HG02759 (cell line): Measurements from ENCODE around the gene C4orf51.

ENCODE experiments used
- ATAC-seq: cut with Tn5 transposase; IDR thresholded peaks from one replicate; pipeline ENCODE4 v1.9.1; 2021; ENCODE audit warnings: mild to moderate bottlenecking, moderate library complexity; ENCODE audit not compliant: unreplicated experiment

C4orf51 gene

GRCh38 chr4:145743641-145744040 is 63.7 kb downstream of the C4orf51 start:
- no peak for ATAC-seq

- no peak for ATAC-seq
These were observed 75.9 kb downstream of the C4orf51 start for GRCh38 chr4:145755802-145756201.

GRCh38 chr4:145756244-145756643 is 76.3 kb downstream of the C4orf51 start:
- no peak for ATAC-seq

DNA sequence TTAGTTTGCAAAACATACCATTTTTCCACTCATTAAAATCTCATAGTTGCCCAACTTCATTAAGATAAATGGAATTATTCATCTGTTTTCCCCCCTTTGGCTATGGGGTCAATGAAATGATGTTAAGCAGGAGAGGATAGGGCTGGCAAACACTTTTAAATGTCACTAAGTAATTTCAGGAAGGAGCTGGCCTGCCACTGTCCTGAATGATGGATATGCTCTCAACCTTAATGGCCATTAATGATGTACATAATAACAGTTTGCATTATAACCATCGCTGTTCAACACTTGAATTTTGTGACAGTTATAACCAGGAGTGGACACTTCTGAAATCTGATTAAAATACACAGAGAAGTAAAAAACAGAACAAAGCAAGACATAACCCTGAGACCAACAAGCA is 77.2 kb downstream of the C4orf51 start:
- no peak for ATAC-seq

- no peak for ATAC-seq
These were observed 80.2 kb downstream of the C4orf51 start for GRCh38 chr4:145760176-145760575.

GRCh38 chr4:145760961-145761929 is 81.3 kb downstream of the C4orf51 start:
- ATAC-seq: no peak

DNA sequence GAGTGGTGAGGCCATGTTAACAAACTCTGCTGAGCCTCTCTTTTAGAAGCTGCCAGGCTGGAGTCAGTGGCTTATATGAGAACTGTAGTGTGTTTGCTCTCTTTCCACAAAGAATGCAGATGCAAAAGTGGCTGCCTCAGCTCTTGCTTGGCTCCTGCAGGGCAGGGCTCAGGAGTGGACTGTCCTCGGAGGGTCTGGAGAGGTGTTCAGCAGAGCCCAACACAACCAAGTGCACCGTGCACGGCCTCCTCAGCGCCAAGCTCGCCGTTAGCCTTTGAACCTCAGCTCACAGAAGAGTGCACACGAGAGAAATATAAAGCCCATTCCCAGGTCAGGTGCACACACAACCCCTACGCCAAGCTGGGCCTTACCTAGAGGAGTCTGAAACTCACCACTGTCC is 82.8 kb downstream of the C4orf51 start:
- ATAC-seq: no peak

DNA sequence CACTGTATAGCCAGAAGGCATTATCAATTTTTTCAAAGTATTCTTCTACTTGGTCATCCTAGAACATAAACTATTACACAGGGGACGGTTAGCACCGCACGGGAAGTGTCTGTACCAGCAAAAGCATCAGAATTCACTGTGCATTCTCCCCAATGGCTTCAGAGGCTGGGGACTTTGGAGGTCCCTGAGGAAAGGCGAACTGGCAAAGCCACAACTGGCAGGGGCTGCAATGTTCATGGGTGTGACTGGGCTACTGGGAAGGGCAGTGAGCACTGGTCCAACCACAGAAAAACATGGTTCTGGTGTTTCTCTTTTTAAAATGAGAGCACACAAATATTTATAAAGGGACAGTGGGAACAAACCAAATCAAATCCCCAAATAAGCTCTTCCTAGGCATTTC is 83.5 kb downstream of the C4orf51 start:
- ATAC-seq: no peak

DNA sequence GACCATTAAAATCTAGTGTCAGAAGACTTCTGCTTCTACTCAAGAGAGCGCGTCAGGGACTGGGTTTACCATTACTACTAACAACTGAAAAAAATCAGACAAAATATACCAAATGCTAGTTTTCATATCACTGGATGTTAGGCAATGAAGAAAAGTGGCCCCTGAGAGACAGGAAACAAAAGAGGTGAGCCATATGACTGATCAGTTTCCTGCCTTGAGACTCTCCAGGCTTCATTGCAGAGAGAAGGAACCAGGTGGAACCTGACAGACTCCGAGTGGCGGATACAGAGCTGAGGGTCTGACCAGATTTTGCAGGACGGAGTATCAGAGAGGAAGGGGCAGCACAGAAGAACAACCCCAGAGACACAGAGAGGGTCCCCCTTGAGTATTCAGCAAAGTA is 86.3 kb downstream of the C4orf51 start:
- ATAC-seq: no peak

- no peak for ATAC-seq
These were observed 89.6 kb downstream of the C4orf51 start for GRCh38 chr4:145769450-145770037.

- no peak for ATAC-seq
These were observed 90.2 kb downstream of the C4orf51 start for GRCh38 chr4:145770124-145770523.

DNA sequence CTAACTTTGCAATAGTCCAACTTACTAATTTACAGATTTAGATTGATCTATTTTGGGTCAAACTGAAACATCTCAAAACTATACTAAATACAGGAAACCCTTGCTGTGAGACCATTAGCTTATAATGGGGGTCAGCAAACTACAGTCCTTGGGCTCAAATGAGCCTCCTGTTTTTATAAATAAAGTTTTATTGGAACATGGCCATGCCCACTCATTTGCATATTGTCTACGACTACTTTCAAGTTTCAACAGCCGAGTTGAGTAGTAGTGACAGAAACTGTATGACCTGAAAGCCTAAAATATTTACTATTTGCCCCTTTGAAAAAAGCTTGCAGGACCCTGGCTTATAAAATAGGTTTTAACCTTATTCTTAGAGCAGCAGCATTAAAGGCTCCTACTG is 92.4 kb downstream of the C4orf51 start:
- ATAC-seq: no peak

- ATAC-seq: peak; percentile 83
These were observed 93.8 kb downstream of the C4orf51 start for GRCh38 chr4:145773581-145774234.

DNA sequence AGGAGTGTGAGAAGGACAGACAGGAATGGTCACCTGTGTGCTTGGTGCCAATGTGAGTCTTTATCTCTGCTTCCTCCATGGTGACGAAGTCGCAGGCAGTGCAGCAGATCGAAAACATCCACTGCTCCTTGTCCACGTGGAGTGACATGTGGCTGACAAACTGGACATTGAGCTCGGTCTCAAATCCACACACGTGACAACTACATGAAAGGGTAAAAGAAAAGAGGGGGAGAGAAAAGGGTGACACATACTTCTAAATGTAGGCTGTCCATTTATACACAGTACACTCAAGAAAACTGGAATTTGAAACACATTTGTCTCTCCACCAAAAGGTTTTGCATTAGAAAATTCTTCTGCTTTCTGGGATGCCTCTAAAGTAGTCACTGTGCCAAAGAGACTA is 94.5 kb downstream of the C4orf51 start:
- no peak for ATAC-seq

- no peak for ATAC-seq
These were observed 95.5 kb downstream of the C4orf51 start for GRCh38 chr4:145775406-145775805.

DNA sequence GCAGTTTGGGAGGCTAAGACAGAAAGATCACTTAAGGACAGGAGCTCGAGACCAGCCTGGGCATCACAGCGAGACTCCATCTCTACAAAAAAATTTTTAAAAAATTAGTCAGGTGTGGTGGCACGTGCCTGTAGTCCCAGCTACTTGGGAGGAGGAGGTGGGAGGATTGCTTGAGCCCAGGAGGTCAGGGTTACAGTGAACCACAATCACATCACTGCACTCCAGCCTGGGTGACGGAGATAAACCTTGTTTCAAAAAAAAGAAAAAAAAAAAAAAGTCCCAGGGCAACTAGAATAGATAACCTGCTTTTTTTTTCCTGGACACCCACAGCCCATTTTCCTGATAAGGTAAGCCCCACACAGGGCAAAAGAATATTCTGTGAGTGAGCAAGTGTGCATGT is 96.3 kb downstream of the C4orf51 start:
- ATAC-seq: no peak

- ATAC-seq: no peak
These were observed 99.4 kb downstream of the C4orf51 start for GRCh38 chr4:145779319-145779801.

DNA sequence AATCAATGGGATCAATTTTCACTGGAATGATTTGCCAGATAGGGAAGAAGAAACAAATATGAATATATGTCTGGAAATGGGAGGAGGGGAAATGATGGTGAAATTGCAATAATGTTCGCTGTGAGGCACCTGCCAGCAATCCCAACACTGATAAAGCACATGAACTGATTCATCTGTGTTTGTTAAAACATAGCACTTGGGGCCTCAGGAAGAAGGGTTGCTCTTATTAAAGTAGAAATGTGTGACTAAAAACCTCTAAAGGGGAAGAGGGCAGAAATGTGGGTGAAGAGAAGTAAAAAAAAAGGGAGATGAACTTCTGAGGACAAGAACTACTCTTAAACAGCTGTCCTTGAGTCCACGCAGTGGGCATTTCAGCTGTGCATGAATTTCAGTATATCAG is 101.4 kb downstream of the C4orf51 start:
- no peak for ATAC-seq
